ENCODE measurements around the gene RYR2. TPM values are rescaled to one million over a fixed set of nuclear protein-coding genes. Genes with fewer than 3 reads are reported as not detected.

The RYR2 gene
- total and polyA plus RNA-seq, 2 experiments from 2014 or later: 0.50 to 0.95 TPM

DNA sequence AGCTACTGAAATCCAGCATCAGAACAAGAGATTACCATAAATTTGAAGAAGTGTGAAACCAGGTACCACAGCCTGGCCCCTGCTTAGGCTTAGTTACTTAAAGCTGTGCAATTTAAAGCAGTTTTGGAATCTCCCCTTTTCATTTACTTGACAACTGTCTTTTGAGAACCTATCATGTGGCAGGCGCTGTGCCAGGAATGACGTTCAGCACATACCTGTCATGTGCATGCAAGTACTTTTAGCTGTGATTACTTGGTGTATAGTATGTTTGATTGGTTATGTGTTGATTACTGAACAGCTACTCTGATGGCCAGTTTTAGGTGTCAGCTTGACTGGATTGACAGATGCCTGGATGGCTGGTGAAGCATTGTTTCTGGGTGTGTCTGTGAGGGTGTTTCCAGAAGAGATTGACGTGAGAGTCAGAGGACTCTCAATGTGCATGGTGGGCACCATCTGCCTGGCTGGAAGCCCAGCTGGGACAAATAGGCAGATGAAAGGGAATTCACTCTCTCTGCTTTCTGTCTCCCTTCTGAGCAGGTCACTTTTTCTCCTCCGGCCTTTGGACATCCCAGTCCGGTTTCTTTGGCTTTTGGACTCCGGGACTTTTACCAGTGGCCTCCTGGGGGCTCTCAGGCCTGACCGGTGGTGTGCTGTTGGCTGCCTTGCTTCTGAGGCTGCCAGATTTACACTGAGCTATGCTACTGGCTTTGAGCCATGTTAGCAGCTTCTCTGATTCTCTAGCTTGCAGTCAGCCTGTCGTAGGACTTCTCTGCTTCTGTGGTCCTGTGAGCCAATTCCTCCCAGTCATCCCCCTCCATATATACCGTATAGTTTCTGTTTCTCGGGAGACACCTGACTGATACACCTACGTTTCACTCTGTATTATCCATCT is 178.0 kb downstream of the RYR2 start:
- no peak overlapping the region for H3K4me2 ChIP-seq
- no peaks in the 10 kb centered on the region for H3K4me1 ChIP-seq (ENCODE audit: insufficient read depth)
- TF ChIP-seq EZH2 (IDR thresholded peaks at IDR 0.05; ENCODE audit: borderline replicate concordance) (no peak), EZH2phosphoT487 (IDR thresholded peaks at IDR 0.05; ENCODE audit: low read depth, severe bottlenecking, unreplicated experiment) (no peak)
- TF ChIP-seq, protein P1, sequence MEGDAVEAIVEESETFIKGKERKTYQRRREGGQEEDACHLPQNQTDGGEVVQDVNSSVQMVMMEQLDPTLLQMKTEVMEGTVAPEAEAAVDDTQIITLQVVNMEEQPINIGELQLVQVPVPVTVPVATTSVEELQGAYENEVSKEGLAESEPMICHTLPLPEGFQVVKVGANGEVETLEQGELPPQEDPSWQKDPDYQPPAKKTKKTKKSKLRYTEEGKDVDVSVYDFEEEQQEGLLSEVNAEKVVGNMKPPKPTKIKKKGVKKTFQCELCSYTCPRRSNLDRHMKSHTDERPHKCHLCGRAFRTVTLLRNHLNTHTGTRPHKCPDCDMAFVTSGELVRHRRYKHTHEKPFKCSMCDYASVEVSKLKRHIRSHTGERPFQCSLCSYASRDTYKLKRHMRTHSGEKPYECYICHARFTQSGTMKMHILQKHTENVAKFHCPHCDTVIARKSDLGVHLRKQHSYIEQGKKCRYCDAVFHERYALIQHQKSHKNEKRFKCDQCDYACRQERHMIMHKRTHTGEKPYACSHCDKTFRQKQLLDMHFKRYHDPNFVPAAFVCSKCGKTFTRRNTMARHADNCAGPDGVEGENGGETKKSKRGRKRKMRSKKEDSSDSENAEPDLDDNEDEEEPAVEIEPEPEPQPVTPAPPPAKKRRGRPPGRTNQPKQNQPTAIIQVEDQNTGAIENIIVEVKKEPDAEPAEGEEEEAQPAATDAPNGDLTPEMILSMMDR (IDR thresholded peaks at IDR 0.05; ENCODE audit: poor library complexity): no peak
- no peaks in the 10 kb centered on the region for H4K20me1 ChIP-seq (ENCODE audit: insufficient read depth, poor library complexity, severe bottlenecking)
- no peak overlapping the region for H3K27ac ChIP-seq
- DNase-seq (ENCODE audit: low spot score): no peak
- H2AFZ ChIP-seq: no peak overlapping the region
- 78% methylated on average over 11 of the region's 11 CpGs for WGBS (ENCODE audit: low lambda C conversion rate, missing lambda C conversion rate)
- H3K9me3 ChIP-seq (ENCODE audit: low read depth): no peaks in the 10 kb centered on the region
- H3K36me3 ChIP-seq (replicated peaks; ENCODE audit: insufficient read depth, low read depth): no peaks in the 10 kb centered on the region
- no peaks in the 10 kb centered on the region for H3K27me3 ChIP-seq
- H3K79me2 ChIP-seq: no peaks in the 10 kb centered on the region
- H3K4me3 ChIP-seq: no peak overlapping the region
- H3K9me2 ChIP-seq (replicated peaks; ENCODE audit: insufficient read depth): no peaks in the 10 kb centered on the region

DNA sequence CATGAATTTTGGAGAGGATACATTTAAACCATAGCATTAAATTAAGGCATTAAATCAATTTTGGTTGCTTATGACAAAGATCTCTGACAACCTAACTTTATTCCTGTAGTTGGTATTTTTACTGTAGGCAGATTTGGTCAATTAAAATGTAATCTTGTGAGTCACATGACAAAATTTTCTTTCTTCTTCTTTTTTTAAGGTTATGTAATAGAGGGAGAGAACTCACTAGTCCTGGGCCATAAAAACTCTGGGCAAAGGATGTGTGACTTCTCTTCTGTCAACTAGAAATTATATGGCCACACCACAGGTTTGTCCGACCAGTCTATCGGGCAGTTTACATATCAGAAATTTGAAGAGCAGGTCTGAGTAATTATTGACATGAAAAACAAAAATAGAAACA is 181.4 kb downstream of the RYR2 start:
- TF ChIP-seq EZH2 (IDR thresholded peaks at IDR 0.05; ENCODE audit: borderline replicate concordance) (no peak), EZH2phosphoT487 (IDR thresholded peaks at IDR 0.05; ENCODE audit: low read depth, severe bottlenecking, unreplicated experiment) (no peak)
- TF ChIP-seq, protein P1 (IDR thresholded peaks at IDR 0.05; ENCODE audit: poor library complexity): no peak
- no peak overlapping the region for H3K4me3 ChIP-seq
- 93% methylated on average over 2 of the region's 2 CpGs for WGBS (ENCODE audit: low lambda C conversion rate, missing lambda C conversion rate)
- no peak overlapping the region for H3K4me2 ChIP-seq
- H3K27me3 ChIP-seq: no peaks in the 10 kb centered on the region
- H3K27ac ChIP-seq: no peak overlapping the region
- H3K79me2 ChIP-seq: no peaks in the 10 kb centered on the region
- H3K9me2 ChIP-seq (replicated peaks; ENCODE audit: insufficient read depth): no peaks in the 10 kb centered on the region
- no peaks in the 10 kb centered on the region for H3K36me3 ChIP-seq (replicated peaks; ENCODE audit: insufficient read depth, low read depth)
- H3K4me1 ChIP-seq (ENCODE audit: insufficient read depth): no peaks in the 10 kb centered on the region
- no peak overlapping the region for H2AFZ ChIP-seq
- H4K20me1 ChIP-seq (ENCODE audit: insufficient read depth, poor library complexity, severe bottlenecking): no peaks in the 10 kb centered on the region
- H3K9me3 ChIP-seq (ENCODE audit: low read depth): no peaks in the 10 kb centered on the region
- DNase-seq (ENCODE audit: low spot score): no peak

DNA sequence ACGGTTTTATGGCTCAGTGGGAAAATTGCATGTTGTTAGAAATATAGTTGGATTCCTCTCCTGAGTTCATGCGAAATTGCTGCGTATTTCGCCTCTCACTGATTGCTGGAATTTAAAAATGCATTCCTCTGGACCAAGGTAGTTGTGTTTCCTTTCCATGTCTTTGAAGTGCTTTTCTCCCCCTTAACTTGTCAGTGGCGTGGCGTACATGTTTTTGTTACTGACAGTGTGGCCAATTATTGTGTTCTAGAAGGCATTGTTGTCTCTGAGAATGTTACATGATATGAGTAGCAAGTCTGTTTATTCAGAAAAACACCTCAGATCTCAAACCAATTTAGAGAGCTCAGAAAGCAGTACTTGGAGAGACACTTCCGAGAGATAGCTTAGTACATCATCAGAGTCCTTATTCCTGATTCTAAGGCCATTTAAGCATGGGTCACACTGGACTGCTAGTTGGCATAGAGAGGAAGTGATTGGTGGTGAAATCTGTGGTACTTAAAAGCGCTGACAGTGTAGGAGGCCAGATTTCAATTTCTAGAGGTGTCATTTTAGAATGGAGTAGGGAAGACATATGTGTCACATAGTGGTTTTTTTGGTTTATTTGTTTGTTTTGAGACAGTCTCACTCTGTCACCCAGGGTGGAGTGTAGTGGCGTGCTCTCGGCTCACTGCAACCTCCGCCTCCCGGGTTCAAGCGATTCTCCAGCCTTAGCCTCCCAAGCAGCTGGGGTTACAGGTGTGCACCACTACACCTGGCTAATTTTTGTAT is 184.4 kb downstream of the RYR2 start:
- H3K27ac ChIP-seq: no peak overlapping the region
- H4K20me1 ChIP-seq (ENCODE audit: insufficient read depth, poor library complexity, severe bottlenecking): no peaks in the 10 kb centered on the region
- no peaks in the 10 kb centered on the region for H3K9me3 ChIP-seq (ENCODE audit: low read depth)
- WGBS (ENCODE audit: low lambda C conversion rate, missing lambda C conversion rate): 73% methylated on average over 13 of the region's 13 CpGs
- no peaks in the 10 kb centered on the region for H3K36me3 ChIP-seq (replicated peaks; ENCODE audit: insufficient read depth, low read depth)
- no peak overlapping the region for H3K4me2 ChIP-seq
- H2AFZ ChIP-seq: no peak overlapping the region
- TF ChIP-seq, protein P1 (IDR thresholded peaks at IDR 0.05; ENCODE audit: poor library complexity): no peak
- TF ChIP-seq EZH2phosphoT487 (IDR thresholded peaks at IDR 0.05; ENCODE audit: low read depth, severe bottlenecking, unreplicated experiment) (no peak), EZH2 (IDR thresholded peaks at IDR 0.05; ENCODE audit: borderline replicate concordance) (no peak)
- H3K4me1 ChIP-seq (ENCODE audit: insufficient read depth): no peaks in the 10 kb centered on the region
- H3K4me3 ChIP-seq: no peak overlapping the region
- DNase-seq (ENCODE audit: low spot score): no peak
- H3K27me3 ChIP-seq: no peaks in the 10 kb centered on the region
- no peaks in the 10 kb centered on the region for H3K79me2 ChIP-seq
- H3K9me2 ChIP-seq (replicated peaks; ENCODE audit: insufficient read depth): no peaks in the 10 kb centered on the region

Measured in hepatocyte (in vitro differentiated cells).